Skeletal muscle tissue (tissue), 4 donors: ENCODE measurements around the gene MRI1. TPM values are rescaled to one million over a fixed set of nuclear protein-coding genes. Genes with fewer than 3 reads are reported as not detected.

Source experiments
- H3K27ac ChIP-seq: one replicate; pipeline ENCODE4 v1.7.0; 2013; ENCODE audit warnings: mild to moderate bottlenecking, low read depth, low read length, inconsistent platforms
- H3K27me3 ChIP-seq, 3 donors: one replicate each; pipeline ENCODE4 v1.7.0; 2013; ENCODE audit warnings: low read length in 3 of 3; ENCODE audit not compliant: control insufficient read depth in 3 of 3, insufficient read depth in 3 of 3
- H3K36me3 ChIP-seq, 3 donors: one replicate each; pipeline ENCODE4 v1.7.0; 2013; ENCODE audit warnings: low read length in 3 of 3; ENCODE audit not compliant: control insufficient read depth in 3 of 3, insufficient read depth in 3 of 3
- H3K4me1 ChIP-seq, 3 donors: one replicate each; pipeline ENCODE4 v1.7.0; 2013; ENCODE audit warnings: low read length in 3 of 3, mild to moderate bottlenecking in 3 of 3; ENCODE audit not compliant: control insufficient read depth in 3 of 3, insufficient read depth in 3 of 3
- H3K4me3 ChIP-seq, 3 donors: one replicate each; pipeline ENCODE4 v1.7.0; 2013; ENCODE audit warnings: low read length in 3 of 3
- H3K9ac ChIP-seq, 3 donors: one replicate each; pipeline ENCODE4 v1.7.0; 2013; ENCODE audit warnings: low read length in 3 of 3, mild to moderate bottlenecking in 3 of 3, moderate library complexity in 2 of 3, low read depth in 1 of 3
- H3K9me3 ChIP-seq, 3 donors: one replicate each; pipeline ENCODE4 v1.7.0; 2013; ENCODE audit warnings: low read length in 3 of 3; ENCODE audit not compliant: control insufficient read depth in 3 of 3
- total RNA-seq: library from RNA; depleted of rRNA; stranded (reverse); fragments of >200 nt; gene quantifications from one replicate; pipeline ENCODE4 v1.2.3, GENCODE V29; 2014
- donor health status: Osteomylitis.

Gene MRI1
- 16.2 TPM for total RNA-seq

GRCh38 chr19:13764101-13764807 lies at the start of gene MRI1:
TSS of gene MRI1 (plus strand) at chr19:13764522. CDS start at chr19:13764589, 67 bp downstream.
- H3K4me3 ChIP-seq: peak within 1 kb of the TSS; percentile 81 to 88 (median 86)
- peak within 1 kb of the TSS; percentile 70 for H3K27ac ChIP-seq
- peak within 1 kb of the TSS; percentile 75 to 85 (median 85) for H3K9ac ChIP-seq
- H3K36me3 ChIP-seq: peaks cover 36 to 40% (median 38%) of the 10 kb centered on the region in 3 donors
- no peaks in the 10 kb centered on the region for H3K27me3 ChIP-seq
- H3K4me1 ChIP-seq: peaks cover 7 to 15% (median 12%) of the 10 kb centered on the region in 3 donors
- no peaks in the 10 kb centered on the region for H3K9me3 ChIP-seq

DNA sequence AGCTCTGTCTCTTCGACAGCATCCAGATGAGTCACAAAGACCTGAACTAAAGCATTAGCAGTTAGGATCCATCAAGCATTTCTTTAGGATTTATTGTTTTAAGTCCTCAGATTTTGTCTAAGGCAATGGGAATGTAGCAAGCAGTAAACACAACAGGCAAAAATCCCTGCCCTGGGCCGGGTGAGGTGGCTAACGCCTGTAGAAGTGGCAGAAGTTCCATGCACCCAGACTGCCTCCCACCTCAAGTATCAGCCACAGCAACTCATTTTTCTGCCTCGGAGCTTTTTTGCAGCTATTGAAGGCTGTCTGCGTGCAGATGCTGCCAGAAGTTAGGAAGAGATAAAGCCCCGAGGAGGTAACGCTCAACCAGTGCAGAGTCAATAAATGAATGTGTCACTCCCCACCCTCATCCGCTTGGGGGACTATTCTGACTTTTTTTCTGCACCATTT lies 47.1 kb upstream of the MRI1 start:
- H3K27me3 ChIP-seq: peaks cover 0 to 7% (median under 1%) of the 10 kb centered on the region in 3 donors
- H3K4me1 ChIP-seq: no peaks in the 10 kb centered on the region
- H3K9ac ChIP-seq: no peak overlapping the region
- no peak overlapping the region for H3K27ac ChIP-seq
- no peak overlapping the region for H3K4me3 ChIP-seq
- no peaks in the 10 kb centered on the region for H3K36me3 ChIP-seq
- H3K9me3 ChIP-seq: peaks cover 0 to 5% (median 2%) of the 10 kb centered on the region in 3 donors

DNA sequence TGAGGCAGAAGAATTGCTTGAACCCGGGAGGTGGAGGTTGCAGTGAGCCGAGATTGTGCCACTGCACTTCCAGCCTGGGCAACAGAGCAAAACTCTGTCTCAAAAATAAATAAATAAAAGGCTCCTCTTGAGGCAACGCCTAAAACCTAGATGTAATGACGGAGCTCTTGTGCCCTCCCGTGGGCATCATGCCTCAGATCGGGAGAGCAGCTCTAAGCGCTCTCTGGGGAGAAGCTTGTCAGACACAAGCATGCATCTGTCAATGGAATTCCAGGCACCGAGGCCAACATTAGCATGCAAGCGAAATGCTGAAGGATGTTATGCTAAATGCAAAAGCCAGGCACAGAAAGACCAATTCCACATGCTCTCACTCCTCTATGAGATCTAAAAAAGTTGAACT lies 45.6 kb upstream of the MRI1 start:
- no peak overlapping the region for H3K4me3 ChIP-seq
- H3K36me3 ChIP-seq: no peaks in the 10 kb centered on the region
- H3K27ac ChIP-seq: no peak overlapping the region
- no peaks in the 10 kb centered on the region for H3K4me1 ChIP-seq
- peaks cover 0 to 5% (median 5%) of the 10 kb centered on the region in 3 donors for H3K27me3 ChIP-seq
- H3K9me3 ChIP-seq: peaks cover 0 to 5% (median 2%) of the 10 kb centered on the region in 3 donors
- H3K9ac ChIP-seq: no peak overlapping the region

GRCh38 chr19:13722146-13722545 lies 42.2 kb upstream of the MRI1 start:
- Histone ChIP-seq H3K36me3 (no peaks in the 10 kb centered on the region), H3K9ac (no peak overlapping the region), H3K27me3 (peaks cover 0 to 5% (median 4%) of the 10 kb centered on the region in 3 donors), H3K4me3 (no peak overlapping the region), H3K4me1 (no peaks in the 10 kb centered on the region), H3K9me3 (no peaks in the 10 kb centered on the region), H3K27ac (no peak overlapping the region)

DNA sequence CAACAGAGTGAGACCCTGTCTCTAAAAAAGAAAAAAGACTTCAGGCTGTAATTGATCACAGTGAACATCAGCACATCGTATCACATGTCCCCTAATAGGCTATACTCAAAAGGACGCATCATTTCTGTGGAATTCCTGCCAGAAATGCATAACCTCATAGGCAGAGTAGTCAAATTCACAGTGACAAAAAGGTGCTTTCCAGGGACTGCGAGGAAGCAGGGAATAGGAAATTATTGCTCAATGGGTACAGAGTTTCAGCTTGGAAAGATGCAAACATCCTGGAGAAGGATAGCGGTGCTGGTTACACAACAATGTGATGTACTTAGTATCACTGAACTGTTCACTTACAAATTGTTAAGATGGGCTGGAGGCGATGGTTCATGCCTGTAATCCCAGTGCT lies 41.1 kb upstream of the MRI1 start:
- Histone ChIP-seq H3K27ac (no peak overlapping the region), H3K4me3 (no peak overlapping the region), H3K4me1 (peaks cover 0 to 3% (median 0%) of the 10 kb centered on the region in 3 donors), H3K9me3 (no peaks in the 10 kb centered on the region), H3K27me3 (peaks cover 0 to 5% (median 3%) of the 10 kb centered on the region in 3 donors), H3K36me3 (no peaks in the 10 kb centered on the region), H3K9ac (no peak overlapping the region)

- Histone ChIP-seq H3K4me1 (peaks cover 0 to 8% (median 6%) of the 10 kb centered on the region in 3 donors), H3K27ac (no peak overlapping the region), H3K9me3 (no peaks in the 10 kb centered on the region), H3K9ac (no peak overlapping the region), H3K27me3 (peaks cover 0 to 5% (median 0%) of the 10 kb centered on the region in 3 donors), H3K4me3 (no peak overlapping the region), H3K36me3 (no peaks in the 10 kb centered on the region)
These were observed 38.0 kb upstream of the MRI1 start for GRCh38 chr19:13726323-13726722.

DNA sequence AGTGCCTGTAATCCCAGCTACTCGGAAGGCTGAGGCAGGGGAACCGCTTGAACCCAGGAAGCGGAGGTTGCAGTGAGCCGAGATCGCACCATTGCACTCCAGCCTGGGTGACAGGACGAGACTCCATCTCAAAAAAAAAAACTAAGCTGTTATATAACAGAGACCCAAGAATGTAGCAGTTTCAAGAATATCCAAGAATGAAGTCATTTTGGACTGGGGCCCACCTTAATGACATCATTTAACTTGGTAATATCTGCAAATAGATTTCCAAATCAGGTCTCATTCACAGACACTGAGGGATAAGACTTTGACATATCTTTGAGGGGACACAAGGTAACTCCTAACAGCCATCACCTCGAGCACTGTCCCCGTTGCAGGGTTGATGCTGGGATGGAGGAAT lies 36.5 kb upstream of the MRI1 start:
- no peak overlapping the region for H3K9ac ChIP-seq
- H3K9me3 ChIP-seq: no peaks in the 10 kb centered on the region
- peaks cover 8 to 16% (median 14%) of the 10 kb centered on the region in 3 donors for H3K4me1 ChIP-seq
- no peak overlapping the region for H3K4me3 ChIP-seq
- H3K27me3 ChIP-seq: peaks cover 0 to 5% (median 0%) of the 10 kb centered on the region in 3 donors
- H3K27ac ChIP-seq: no peak overlapping the region
- H3K36me3 ChIP-seq: no peaks in the 10 kb centered on the region

DNA sequence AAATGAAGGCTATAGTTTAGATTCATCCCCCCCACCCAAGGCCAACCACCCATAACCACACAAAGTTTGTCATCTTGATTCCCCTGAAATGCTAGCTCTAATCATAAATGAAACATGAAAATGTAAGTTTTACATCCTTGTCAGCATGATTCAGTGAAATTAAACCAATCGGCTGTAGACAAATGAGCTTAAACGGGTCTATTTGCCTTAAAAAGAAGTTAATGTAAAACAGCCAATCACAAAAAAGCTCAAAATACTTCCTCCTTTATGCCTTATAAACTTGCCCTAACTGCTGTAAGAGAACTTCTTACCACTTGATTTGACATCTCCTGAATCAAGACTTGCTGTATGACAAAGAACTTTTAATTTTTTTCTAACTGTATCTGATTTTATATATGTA lies 34.5 kb upstream of the MRI1 start:
- H3K27me3 ChIP-seq: no peaks in the 10 kb centered on the region
- no peak overlapping the region for H3K27ac ChIP-seq
- peaks cover 8 to 16% (median 14%) of the 10 kb centered on the region in 3 donors for H3K4me1 ChIP-seq
- no peak overlapping the region for H3K4me3 ChIP-seq
- no peaks in the 10 kb centered on the region for H3K9me3 ChIP-seq
- H3K9ac ChIP-seq: no peak overlapping the region
- H3K36me3 ChIP-seq: no peaks in the 10 kb centered on the region

DNA sequence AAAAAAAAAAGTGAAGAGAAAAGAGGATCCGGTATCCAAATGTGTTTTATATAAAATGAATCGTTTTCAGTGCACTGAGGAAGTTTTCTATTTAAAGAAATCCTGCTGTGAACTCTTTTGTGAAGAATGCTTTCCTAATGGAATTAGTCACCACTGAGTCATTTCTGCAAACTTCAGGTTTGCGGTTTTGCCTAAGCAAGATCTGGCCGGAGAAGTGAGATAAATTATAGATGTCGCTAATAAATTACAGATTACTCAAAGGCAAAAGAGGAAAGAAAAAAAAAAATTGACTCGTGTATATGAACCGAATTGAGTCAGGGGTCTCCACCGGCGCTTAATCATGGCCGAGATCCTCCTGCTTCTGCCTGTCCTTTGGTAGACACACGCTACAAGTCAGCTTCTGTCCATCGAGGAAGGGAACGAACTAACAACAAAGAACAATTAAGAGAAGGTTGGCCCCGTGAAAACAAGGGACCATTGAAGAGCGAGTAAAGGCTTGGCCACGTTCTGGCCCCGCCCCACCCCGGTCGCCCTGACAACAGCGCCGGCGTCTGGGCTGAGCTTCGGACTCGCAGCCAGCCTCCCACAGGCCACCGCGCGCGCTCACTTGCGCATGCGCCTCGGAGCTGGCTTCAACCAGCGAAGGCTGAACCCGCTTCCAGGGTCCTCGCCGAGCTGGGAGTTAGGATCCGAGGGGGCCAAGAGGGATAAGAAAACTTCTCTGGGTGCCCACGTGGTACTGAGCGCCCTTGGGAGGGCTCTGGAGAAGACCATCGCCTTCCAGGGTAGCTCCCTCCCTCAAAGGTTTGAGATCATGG lies 33.0 kb upstream of the MRI1 start:
- no peaks in the 10 kb centered on the region for H3K36me3 ChIP-seq
- no peaks in the 10 kb centered on the region for H3K27me3 ChIP-seq
- H3K9me3 ChIP-seq: no peaks in the 10 kb centered on the region
- peak overlapping the region; percentile 84 to 92 (median 88) for H3K9ac ChIP-seq
- peak overlapping the region; percentile 66 for H3K27ac ChIP-seq
- H3K4me1 ChIP-seq: peaks cover 8 to 16% (median 14%) of the 10 kb centered on the region in 3 donors
- peak overlapping the region; percentile 81 to 88 (median 88) for H3K4me3 ChIP-seq

- Histone ChIP-seq H3K9me3 (no peaks in the 10 kb centered on the region), H3K4me3 (peak overlapping the region; percentile 81 to 88 (median 88)), H3K27ac (no peak overlapping the region), H3K9ac (peak overlapping the region in 1 of 3 donors; percentile 92), H3K27me3 (no peaks in the 10 kb centered on the region), H3K36me3 (peaks cover 0 to 2% (median 0%) of the 10 kb centered on the region in 3 donors), H3K4me1 (peaks cover 8 to 16% (median 14%) of the 10 kb centered on the region in 3 donors)
These were observed 32.0 kb upstream of the MRI1 start for GRCh38 chr19:13732337-13732736.
